HepG2 (cell line): ENCODE measurements around the gene ARMH1. TPM values are rescaled to one million over a fixed set of nuclear protein-coding genes. Genes with fewer than 3 reads are reported as not detected.

ENCODE experiments used
- ARID5B ChIP-seq: IDR thresholded peaks from 2 replicates; pipeline ENCODE4 v1.4.0; 2020; ENCODE audit warnings: mild to moderate bottlenecking, missing genetic modification reagents
- BCL3 ChIP-seq: sonication (generic); formaldehyde crosslinking; IDR thresholded peaks from 2 replicates; pipeline ENCODE4 v1.5.1; 2020; ENCODE audit warnings: mild to moderate bottlenecking, missing genetic modification reagents, moderate library complexity
- GATAD1 ChIP-seq: IDR thresholded peaks from 2 replicates; pipeline ENCODE4 v1.6.1; 2016; ENCODE audit warnings: missing genetic modification reagents, missing compliant biosample characterization
- PBX3 ChIP-seq: sonication (generic); formaldehyde crosslinking; IDR thresholded peaks from 2 replicates; pipeline ENCODE4 v1.8.1; 2023; ENCODE audit warnings: missing genetic modification reagents, inconsistent platforms, borderline replicate concordance
- TBX3 ChIP-seq: fragments of 450-650 bp; IDR thresholded peaks from 2 replicates; pipeline ENCODE4 v1.6.1; 2017; ENCODE audit warnings: antibody characterized with exemption, mild to moderate bottlenecking, inconsistent platforms, borderline replicate concordance
- TIGD3 ChIP-seq: sonication (generic); formaldehyde crosslinking; IDR thresholded peaks from 2 replicates; pipeline ENCODE4 v1.5.1; 2020; ENCODE audit warnings: mild to moderate bottlenecking, missing genetic modification reagents, borderline replicate concordance
- ZBTB4 ChIP-seq: sonication (generic); formaldehyde crosslinking; IDR thresholded peaks from 2 replicates; pipeline ENCODE4 v1.4.0; 2020; ENCODE audit warnings: missing genetic modification reagents, mild to moderate bottlenecking, borderline replicate concordance
- ZMAT5 ChIP-seq: sonication (generic); formaldehyde crosslinking; IDR thresholded peaks from 2 replicates; pipeline ENCODE4 v1.5.0; 2020; ENCODE audit warnings: mild to moderate bottlenecking, low read depth, missing genetic modification reagents, borderline replicate concordance
- ZNF124 ChIP-seq: sonication (generic); formaldehyde crosslinking; IDR thresholded peaks from 2 replicates; pipeline ENCODE4 v1.4.0; 2020; ENCODE audit warnings: missing genetic modification reagents
- ZNF232 ChIP-seq: sonication (generic); formaldehyde crosslinking; IDR thresholded peaks from 2 replicates; pipeline ENCODE4 v1.4.0; 2020; ENCODE audit warnings: missing genetic modification reagents, borderline replicate concordance
- ZNF275 ChIP-seq: sonication (generic); formaldehyde crosslinking; IDR thresholded peaks from 2 replicates; pipeline ENCODE4 v1.8.0; 2022; ENCODE audit warnings: missing genetic modification reagents, mild to moderate bottlenecking, inconsistent platforms, borderline replicate concordance
- ZNF562 ChIP-seq: sonication (generic); formaldehyde crosslinking; IDR thresholded peaks from 2 replicates; pipeline ENCODE4 v1.8.0; 2022; ENCODE audit warnings: missing genetic modification reagents, borderline replicate concordance
- ZNF652 ChIP-seq: IDR thresholded peaks from 2 replicates; pipeline ENCODE4 v1.6.1; 2016; ENCODE audit warnings: low read depth, borderline replicate concordance
- ZNF674 ChIP-seq: sonication (generic); formaldehyde crosslinking; IDR thresholded peaks from 2 replicates; pipeline ENCODE4 v1.5.0; 2020; ENCODE audit warnings: low read depth, mild to moderate bottlenecking, missing genetic modification reagents
- polyA plus RNA-seq, 8 experiments: library from polyadenylated mRNA; depleted of rRNA in 3 of 8; stranded (reverse) in 7 of 8; unstranded in 1 of 8; fragments of >200 nt; fragmentation: Illumina TruSeq in 4 of 8; extraction: Trizol in 4 of 8; gene quantifications; 2 replicates each; pipeline versions ENCODE4 v1.2.1 to v1.2.3, GENCODE V29; 2011 to 2016; ENCODE audit warnings: low read depth in 4 of 8, missing spikeins in 1 of 8, mixed read lengths in 1 of 8; ENCODE audit not compliant: insufficient read depth in 1 of 8
- total RNA-seq, 5 experiments: library from RNA; depleted of rRNA; stranded (reverse); fragments of >200 nt; fragmentation: Illumina TruSeq; extraction: Trizol; gene quantifications; 2 replicates each; pipeline ENCODE4 v1.2.3, GENCODE V29; 2016; ENCODE audit warnings: low read depth in 1 of 5

Gene ARMH1
- total and polyA plus RNA-seq, 2 of the 13 experiments (the other 11 are each of a cell fraction or from before 2014, with no cell fraction given): 0.69 TPM; not detected in 1

- peak; percentile 20; the same call in 1 of the 2 replicates for TF ChIP-seq ARID5B
- no peak for TF ChIP-seq ZNF232 (CRISPR knock-in tag)
- no peak for TF ChIP-seq ZNF275 (CRISPR knock-in tag)
- TF ChIP-seq ZNF562 (CRISPR knock-in tag): no peak
- TF ChIP-seq ZBTB4: no peak
- no peak for TF ChIP-seq PBX3
- TF ChIP-seq ZNF674 (CRISPR knock-in tag): no peak
- TF ChIP-seq BCL3 (CRISPR knock-in tag): no peak
- no peak for TF ChIP-seq ZMAT5 (CRISPR knock-in tag)
- TF ChIP-seq TIGD3 (CRISPR knock-in tag): no peak
- TF ChIP-seq ZNF652: no peak
- no peak for TF ChIP-seq ZNF124 (CRISPR knock-in tag)
- TF ChIP-seq GATAD1 (CRISPR knock-in tag): peak; percentile 20; the same call in 1 of the 2 replicates
- no peak; the same call in 1 of the 2 replicates for TF ChIP-seq TBX3
Measured at GRCh38 chr1:44707959-44708831, 33.7 kb downstream of the ARMH1 start (continued).
